ENCODE measurements around the gene ALB. TPM values are rescaled to one million over a fixed set of nuclear protein-coding genes. Genes with fewer than 3 reads are reported as not detected.

The ALB gene
- total RNA-seq, 1 donor from 2014 or later: 0.64 TPM

Other genes with a start within 250 kb of the ALB start
- gene ANKRD17, start 145.5 kb upstream of the ALB start, total RNA-seq (ENCODE audit: unreplicated experiment): 61.8 TPM
- gene AFP, start 31.9 kb downstream of the ALB start, total RNA-seq (ENCODE audit: unreplicated experiment): not detected
- 0.64 TPM for gene AFM, start 77.5 kb downstream of the ALB start, total RNA-seq (ENCODE audit: unreplicated experiment)
- gene RASSF6, start 216.1 kb downstream of the ALB start, total RNA-seq (ENCODE audit: unreplicated experiment): not detected